ENCODE data around the gene TCN2. TPM values are rescaled to one million over a fixed set of nuclear protein-coding genes. Genes with fewer than 3 reads are reported as not detected.
A peak's percentile ranks its signal among the peaks of the same experiment; 100 is the strongest.

Gene TCN2
- total RNA-seq, 1 donor from 2014 or later: 22.3 TPM

DNA sequence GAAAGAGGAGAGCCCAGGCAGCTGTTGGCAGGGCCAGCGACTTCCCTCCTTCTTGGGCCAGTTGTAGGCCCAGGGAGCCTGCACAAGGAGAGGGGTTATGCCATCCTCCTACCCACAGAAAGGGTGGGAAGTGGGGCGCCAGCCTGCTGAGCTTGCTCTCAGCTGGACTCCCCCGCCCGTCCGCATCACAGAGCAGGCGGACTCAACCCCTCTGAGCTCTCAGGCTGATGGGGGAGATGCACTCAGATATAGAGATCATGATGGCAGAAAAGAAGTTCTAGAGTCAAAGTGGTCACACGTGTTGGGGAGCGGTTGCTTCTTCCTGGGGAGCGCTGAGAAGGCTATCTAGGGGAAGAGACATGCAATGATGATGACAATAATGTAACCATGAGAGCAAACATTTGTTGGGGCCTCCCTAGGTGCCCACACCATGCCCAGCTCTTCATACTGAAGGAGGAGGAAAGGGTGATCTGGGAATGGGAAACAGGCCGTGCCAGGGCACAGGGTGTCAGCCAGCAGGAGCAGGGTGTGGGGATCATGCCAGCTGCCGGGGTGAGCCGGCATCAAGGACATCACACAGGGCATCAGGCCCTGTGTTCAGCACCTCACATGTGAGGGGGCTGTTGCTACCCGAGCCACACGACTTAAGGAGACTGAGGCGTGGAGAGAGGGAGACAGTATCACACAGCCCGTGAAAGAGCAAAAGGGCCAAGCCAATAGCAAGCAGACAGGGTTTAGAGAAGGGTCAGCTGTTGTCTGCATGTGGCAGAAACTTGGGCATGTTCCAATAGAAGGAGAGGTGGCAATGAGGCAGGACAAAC is 36.3 kb downstream of the TCN2 start:
- no peak for DNase-seq (ENCODE audit: low spot score, unreplicated experiment)
- Mint-ChIP-seq H3K4me3 (ENCODE audit: low read depth) (no peak overlapping the region), H3K27me3 (peaks cover 10% of the 10 kb centered on the region), H3K9me3 (ENCODE audit: low read depth) (no peaks in the 10 kb centered on the region), H3K36me3 (ENCODE audit: insufficient read depth) (peaks cover 6% of the 10 kb centered on the region), H3K4me1 (ENCODE audit: low read depth) (no peaks in the 10 kb centered on the region), H3K27ac (peak overlapping the region; percentile 65)
- TF ChIP-seq, protein P1, sequence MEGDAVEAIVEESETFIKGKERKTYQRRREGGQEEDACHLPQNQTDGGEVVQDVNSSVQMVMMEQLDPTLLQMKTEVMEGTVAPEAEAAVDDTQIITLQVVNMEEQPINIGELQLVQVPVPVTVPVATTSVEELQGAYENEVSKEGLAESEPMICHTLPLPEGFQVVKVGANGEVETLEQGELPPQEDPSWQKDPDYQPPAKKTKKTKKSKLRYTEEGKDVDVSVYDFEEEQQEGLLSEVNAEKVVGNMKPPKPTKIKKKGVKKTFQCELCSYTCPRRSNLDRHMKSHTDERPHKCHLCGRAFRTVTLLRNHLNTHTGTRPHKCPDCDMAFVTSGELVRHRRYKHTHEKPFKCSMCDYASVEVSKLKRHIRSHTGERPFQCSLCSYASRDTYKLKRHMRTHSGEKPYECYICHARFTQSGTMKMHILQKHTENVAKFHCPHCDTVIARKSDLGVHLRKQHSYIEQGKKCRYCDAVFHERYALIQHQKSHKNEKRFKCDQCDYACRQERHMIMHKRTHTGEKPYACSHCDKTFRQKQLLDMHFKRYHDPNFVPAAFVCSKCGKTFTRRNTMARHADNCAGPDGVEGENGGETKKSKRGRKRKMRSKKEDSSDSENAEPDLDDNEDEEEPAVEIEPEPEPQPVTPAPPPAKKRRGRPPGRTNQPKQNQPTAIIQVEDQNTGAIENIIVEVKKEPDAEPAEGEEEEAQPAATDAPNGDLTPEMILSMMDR (IDR thresholded peaks at IDR 0.05; ENCODE audit: unreplicated experiment): no peak

DNA sequence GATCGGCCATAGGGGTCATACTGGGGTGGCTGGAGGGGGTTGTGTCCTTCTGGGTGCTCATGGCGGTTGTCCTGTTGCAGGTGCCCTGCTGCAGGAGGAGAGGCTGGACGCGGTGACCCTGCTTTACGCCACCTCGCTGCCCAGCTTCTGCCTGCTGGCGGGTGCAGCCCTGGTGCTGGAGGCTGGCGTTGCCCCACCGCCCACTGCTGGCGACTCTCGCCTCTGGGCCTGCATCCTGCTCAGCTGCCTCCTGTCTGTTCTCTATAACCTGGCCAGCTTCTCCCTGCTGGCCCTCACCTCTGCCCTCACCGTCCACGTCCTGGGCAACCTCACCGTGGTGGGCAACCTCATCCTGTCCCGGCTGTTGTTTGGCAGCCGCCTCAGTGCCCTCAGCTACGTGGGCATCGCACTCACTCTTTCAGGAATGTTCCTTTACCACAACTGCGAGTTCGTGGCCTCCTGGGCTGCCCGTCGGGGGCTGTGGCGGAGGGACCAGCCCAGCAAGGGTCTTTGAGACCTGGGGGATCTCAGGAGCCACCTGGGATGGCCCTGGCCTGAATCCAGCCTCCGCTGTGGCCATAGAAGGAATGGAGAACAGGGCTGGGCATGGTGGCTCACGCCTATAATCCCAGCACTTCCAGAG is 39.7 kb downstream of the TCN2 start:
- DNase-seq (ENCODE audit: low spot score, unreplicated experiment): no peak
- Mint-ChIP-seq H3K4me3 (ENCODE audit: low read depth) (no peak overlapping the region), H3K27ac (no peak overlapping the region), H3K27me3 (peaks cover 10% of the 10 kb centered on the region), H3K9me3 (ENCODE audit: low read depth) (no peaks in the 10 kb centered on the region), H3K4me1 (ENCODE audit: low read depth) (peaks cover 2% of the 10 kb centered on the region), H3K36me3 (ENCODE audit: insufficient read depth) (peaks cover 3% of the 10 kb centered on the region)
- TF ChIP-seq, protein P1 (IDR thresholded peaks at IDR 0.05; ENCODE audit: unreplicated experiment): no peak

DNA sequence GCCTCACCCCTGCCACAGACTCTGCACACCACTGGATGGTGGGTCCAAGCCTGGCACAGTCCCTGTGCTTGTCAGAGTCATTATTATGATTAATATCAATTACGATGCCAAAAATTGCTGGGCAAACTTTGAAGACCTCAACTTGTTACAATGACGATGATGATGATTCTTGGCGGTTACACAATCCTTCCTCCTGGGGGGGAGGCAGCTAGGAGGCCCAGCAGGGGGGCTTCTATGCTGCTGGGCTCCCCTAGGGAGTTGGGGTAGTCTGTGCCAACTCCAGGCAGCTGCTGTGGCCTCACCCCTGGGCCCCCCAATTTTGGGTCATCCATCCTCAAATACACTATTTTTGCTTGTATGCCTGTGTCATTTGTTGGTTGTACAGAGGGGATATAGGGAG is 40.6 kb downstream of the TCN2 start:
- peaks cover 2% of the 10 kb centered on the region for H3K4me1 Mint-ChIP-seq (ENCODE audit: low read depth)
- H3K9me3 Mint-ChIP-seq (ENCODE audit: low read depth): no peaks in the 10 kb centered on the region
- H3K27me3 Mint-ChIP-seq: peaks cover 10% of the 10 kb centered on the region
- H3K27ac Mint-ChIP-seq: no peak overlapping the region
- peaks cover 3% of the 10 kb centered on the region for H3K36me3 Mint-ChIP-seq (ENCODE audit: insufficient read depth)
- no peak for DNase-seq (ENCODE audit: low spot score, unreplicated experiment)
- TF ChIP-seq, protein P1 (IDR thresholded peaks at IDR 0.05; ENCODE audit: unreplicated experiment): no peak
- no peak overlapping the region for H3K4me3 Mint-ChIP-seq (ENCODE audit: low read depth)

DNA sequence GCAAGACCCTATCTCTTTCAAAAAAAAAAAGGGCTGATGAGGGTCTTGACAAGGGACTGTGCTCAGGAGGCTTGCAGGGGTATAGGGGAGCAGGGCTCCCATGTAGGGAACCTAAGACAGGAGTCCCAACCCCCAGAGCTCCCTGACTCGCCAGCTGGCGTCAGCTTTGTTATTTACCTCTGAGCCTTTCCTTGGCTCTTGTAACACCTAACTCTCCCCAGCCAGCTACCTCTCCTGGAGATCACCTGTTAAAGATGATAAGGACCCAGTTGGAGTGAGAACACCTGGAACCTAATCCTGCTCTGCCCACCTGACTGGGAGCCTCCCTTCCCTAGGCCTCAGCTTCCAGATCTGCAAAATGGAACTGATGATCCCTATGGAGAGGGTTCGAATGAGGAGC is 41.9 kb downstream of the TCN2 start:
- no peak overlapping the region for H3K4me3 Mint-ChIP-seq (ENCODE audit: low read depth)
- H3K4me1 Mint-ChIP-seq (ENCODE audit: low read depth): peaks cover 2% of the 10 kb centered on the region
- TF ChIP-seq, protein P1 (IDR thresholded peaks at IDR 0.05; ENCODE audit: unreplicated experiment): no peak
- H3K27ac Mint-ChIP-seq: no peak overlapping the region
- H3K9me3 Mint-ChIP-seq (ENCODE audit: low read depth): no peaks in the 10 kb centered on the region
- H3K36me3 Mint-ChIP-seq (ENCODE audit: insufficient read depth): peaks cover 3% of the 10 kb centered on the region
- H3K27me3 Mint-ChIP-seq: peaks cover 4% of the 10 kb centered on the region
- DNase-seq (ENCODE audit: low spot score, unreplicated experiment): no peak

DNA sequence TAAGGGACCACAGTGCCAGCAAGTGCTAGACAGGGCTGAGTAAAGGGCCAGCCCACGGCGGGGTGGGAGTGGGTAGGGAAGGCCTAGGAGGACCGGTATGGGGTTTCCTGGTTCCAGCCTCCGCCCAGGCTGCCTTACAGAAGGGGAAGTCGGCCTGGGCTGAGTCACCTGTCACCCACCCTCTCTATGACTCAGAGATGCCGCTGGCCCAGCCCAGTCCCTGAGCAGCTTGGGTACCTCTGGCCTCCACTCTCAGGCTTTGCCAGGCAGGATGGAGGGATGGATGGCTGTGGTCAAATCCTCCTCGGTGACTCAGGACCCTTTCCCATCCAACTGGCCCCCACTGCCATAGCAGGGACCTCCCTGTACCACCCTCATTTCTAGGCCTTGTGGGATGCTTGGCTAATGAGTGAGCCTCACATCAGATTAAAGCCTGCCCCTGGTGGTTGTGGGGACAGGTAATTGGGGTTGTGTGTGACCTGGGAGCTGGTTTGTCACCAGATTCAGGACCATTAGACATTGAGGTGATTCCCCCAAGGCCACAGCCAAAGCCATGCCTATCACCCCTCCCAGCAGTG is 42.5 kb downstream of the TCN2 start:
- TF ChIP-seq, protein P1 (IDR thresholded peaks at IDR 0.05; ENCODE audit: unreplicated experiment): no peak
- no peak overlapping the region for H3K27ac Mint-ChIP-seq

More for the DNA sequence above, 42.5 kb downstream of the TCN2 start:
- peaks cover 2% of the 10 kb centered on the region for H3K4me1 Mint-ChIP-seq (ENCODE audit: low read depth)
- H3K4me3 Mint-ChIP-seq (ENCODE audit: low read depth): no peak overlapping the region
- no peaks in the 10 kb centered on the region for H3K9me3 Mint-ChIP-seq (ENCODE audit: low read depth)
- peaks cover 4% of the 10 kb centered on the region for H3K27me3 Mint-ChIP-seq
- no peak for DNase-seq (ENCODE audit: low spot score, unreplicated experiment)
- peaks cover 3% of the 10 kb centered on the region for H3K36me3 Mint-ChIP-seq (ENCODE audit: insufficient read depth)
